Peyer's patch (tissue), 4 donors: Measurements from ENCODE around the gene SDHD.

Source experiments
- POLR2A ChIP-seq, 2 donors: fragments of 450-650 bp; IDR thresholded peaks; one replicate each; pipeline ENCODE4 v1.5.1; 2017; ENCODE audit warnings: antibody characterized with exemption in 2 of 2, mild to moderate bottlenecking in 2 of 2, moderate library complexity in 2 of 2
- TF ChIP-seq, protein P1 (sequence below), 6 experiments: fragments of 450-650 bp in 4 of 6; fragments of 200-600 bp in 2 of 6; sonication (generic) in 1 of 6; IDR thresholded peaks; one replicate each; pipeline ENCODE4 v1.5.1; 2017 to 2019; ENCODE audit warnings: antibody characterized with exemption in 6 of 6, mild to moderate bottlenecking in 3 of 6, moderate library complexity in 1 of 6

DNA sequence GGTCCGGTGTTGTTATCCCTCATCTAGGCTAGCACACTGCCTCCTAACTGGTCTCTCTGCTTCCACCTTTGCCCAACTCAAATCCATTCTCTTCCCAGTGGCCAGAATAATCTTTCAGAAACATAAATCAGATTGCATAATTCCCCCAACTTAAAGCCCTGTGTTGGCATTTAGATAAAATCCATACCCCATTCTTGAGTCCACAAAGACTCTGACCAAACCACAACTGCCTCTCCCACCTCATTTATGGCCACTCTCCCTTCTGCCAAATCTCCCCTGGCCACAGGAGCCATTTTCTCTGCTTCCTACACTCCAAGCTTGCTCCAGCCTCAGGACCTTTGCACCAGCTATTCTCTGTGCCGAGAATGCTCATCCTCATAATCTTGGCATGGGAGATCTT lies 40.4 kb downstream of the SDHD start:
- no peak for TF ChIP-seq POLR2A (IDR thresholded peaks at IDR 0.05)
- TF ChIP-seq, protein P1, sequence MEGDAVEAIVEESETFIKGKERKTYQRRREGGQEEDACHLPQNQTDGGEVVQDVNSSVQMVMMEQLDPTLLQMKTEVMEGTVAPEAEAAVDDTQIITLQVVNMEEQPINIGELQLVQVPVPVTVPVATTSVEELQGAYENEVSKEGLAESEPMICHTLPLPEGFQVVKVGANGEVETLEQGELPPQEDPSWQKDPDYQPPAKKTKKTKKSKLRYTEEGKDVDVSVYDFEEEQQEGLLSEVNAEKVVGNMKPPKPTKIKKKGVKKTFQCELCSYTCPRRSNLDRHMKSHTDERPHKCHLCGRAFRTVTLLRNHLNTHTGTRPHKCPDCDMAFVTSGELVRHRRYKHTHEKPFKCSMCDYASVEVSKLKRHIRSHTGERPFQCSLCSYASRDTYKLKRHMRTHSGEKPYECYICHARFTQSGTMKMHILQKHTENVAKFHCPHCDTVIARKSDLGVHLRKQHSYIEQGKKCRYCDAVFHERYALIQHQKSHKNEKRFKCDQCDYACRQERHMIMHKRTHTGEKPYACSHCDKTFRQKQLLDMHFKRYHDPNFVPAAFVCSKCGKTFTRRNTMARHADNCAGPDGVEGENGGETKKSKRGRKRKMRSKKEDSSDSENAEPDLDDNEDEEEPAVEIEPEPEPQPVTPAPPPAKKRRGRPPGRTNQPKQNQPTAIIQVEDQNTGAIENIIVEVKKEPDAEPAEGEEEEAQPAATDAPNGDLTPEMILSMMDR (IDR thresholded peaks at IDR 0.05): no peak
